ENCODE results near the gene ALOX15. TPM values are rescaled to one million over a fixed set of nuclear protein-coding genes. Genes with fewer than 3 reads are reported as not detected.

ALOX15 gene
- total RNA-seq, 1 experiment from 2014 or later: 1.8 TPM

DNA sequence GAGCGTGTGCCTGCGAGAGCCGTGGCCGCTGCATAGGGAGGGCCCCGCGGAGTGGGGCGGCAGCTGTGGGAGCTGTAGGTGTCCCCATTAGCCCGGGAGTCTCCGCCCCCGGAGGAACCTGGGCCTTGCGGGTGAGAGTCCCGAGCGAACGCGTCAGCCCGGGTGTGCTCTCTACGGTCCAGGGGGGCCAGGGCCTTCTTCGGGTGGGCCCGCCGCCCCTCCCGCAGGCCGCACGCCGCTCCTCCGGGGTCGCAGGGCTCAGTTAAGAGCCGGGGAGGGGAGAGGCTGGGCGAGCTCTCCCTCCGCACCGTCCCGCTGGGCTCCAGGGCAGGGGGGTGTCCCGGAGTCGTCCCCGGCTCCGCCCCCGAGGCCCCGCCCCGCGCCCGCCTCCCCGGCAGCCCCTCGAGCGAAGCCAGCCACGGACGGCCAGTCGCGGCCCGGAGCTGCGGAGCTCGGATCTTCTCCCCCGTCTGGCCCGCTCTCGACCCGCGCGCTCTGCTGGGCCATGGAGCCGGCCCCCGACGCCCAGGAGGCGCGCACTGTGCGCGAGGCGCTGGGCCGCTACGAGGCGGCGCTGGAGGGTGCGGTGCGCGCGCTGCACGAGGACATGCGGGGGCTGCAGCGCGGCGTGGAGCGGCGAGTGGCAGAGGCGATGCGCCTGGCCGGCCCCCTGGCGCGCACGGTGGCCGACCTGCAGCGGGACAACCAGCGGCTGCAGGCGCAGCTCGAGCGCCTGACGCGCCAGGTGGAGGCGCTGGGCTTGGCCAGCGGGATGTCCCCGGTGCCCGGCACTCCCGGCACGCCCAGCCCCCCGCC lies 57.2 kb downstream of the ALOX15 start, which contains the start of gene SMTNL2:
Gene SMTNL2 (plus strand): TSS at position 429 of the 816 bp plus-strand sequence. CDS start 77 bp downstream, at position 506.
- Histone ChIP-seq H3K4me3 (no peak within 1 kb of the TSS), H3K36me3 (ENCODE audit: low read depth) (no peaks in the 10 kb centered on the region), H3K9me3 (ENCODE audit: insufficient read depth, low read depth) (no peaks in the 10 kb centered on the region), H3K9me2 (ENCODE audit: insufficient read depth) (no peaks in the 10 kb centered on the region), H3K79me2 (ENCODE audit: low read depth) (no peaks in the 10 kb centered on the region), H3K4me1 (replicated peaks; ENCODE audit: insufficient read depth) (no peaks in the 10 kb centered on the region), H3F3A (ENCODE audit: insufficient read depth, low read depth) (no peaks in the 10 kb centered on the region), H3K4me2 (no peak within 1 kb of the TSS), H3K27ac (no peak within 1 kb of the TSS), H4K20me1 (ENCODE audit: insufficient read depth) (no peaks in the 10 kb centered on the region; the same call in 1 of the 2 replicates), H3K27me3 (ENCODE audit: insufficient read depth, low read depth) (peaks cover 65% of the 10 kb centered on the region), H2AFZ (no peak within 1 kb of the TSS)
- no peak for TF ChIP-seq EZH2 (IDR thresholded peaks at IDR 0.05; ENCODE audit: low read depth)
- TF ChIP-seq, protein P1, sequence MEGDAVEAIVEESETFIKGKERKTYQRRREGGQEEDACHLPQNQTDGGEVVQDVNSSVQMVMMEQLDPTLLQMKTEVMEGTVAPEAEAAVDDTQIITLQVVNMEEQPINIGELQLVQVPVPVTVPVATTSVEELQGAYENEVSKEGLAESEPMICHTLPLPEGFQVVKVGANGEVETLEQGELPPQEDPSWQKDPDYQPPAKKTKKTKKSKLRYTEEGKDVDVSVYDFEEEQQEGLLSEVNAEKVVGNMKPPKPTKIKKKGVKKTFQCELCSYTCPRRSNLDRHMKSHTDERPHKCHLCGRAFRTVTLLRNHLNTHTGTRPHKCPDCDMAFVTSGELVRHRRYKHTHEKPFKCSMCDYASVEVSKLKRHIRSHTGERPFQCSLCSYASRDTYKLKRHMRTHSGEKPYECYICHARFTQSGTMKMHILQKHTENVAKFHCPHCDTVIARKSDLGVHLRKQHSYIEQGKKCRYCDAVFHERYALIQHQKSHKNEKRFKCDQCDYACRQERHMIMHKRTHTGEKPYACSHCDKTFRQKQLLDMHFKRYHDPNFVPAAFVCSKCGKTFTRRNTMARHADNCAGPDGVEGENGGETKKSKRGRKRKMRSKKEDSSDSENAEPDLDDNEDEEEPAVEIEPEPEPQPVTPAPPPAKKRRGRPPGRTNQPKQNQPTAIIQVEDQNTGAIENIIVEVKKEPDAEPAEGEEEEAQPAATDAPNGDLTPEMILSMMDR (conservative IDR thresholded peaks at IDR 0.05): no peak
- ChIA-PET POLR2A (ENCODE audit: unreplicated experiment) (no interaction called here), CTCF (interaction anchor here (0.5 kb wide), 1 partner anchor 29 kb away, joined by 6 read pairs; no protein-coding TSS in a partner anchor)
- DNase-seq: no peak
- no TSS peak for BruUV-seq (replicated peaks)
- intact Hi-C loops (cut with micrococcal nuclease; ENCODE audit: unreplicated experiment): no loop called here

DNA sequence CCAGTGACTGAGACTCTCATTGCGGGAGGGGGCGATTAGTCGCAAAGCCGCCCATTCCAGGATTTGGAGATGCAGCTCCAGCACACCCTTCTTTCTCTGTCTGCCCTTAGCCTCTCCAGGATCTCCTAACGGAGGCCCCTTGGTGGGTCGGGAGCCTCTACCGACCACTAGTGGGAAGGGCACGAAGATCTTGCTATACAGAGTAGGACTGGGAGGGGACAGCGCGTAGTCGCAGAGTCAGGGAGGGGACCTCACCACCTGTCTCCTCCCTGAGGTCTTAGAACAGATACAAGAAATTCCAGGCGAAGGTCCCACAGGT lies 57.7 kb downstream of the ALOX15 start:
- no peaks in the 10 kb centered on the region for H3K9me3 ChIP-seq (ENCODE audit: insufficient read depth, low read depth)
- no peaks in the 10 kb centered on the region for H3K36me3 ChIP-seq (ENCODE audit: low read depth)
- CTCF ChIA-PET: no interaction called here
- BruUV-seq (replicated peaks): no TSS peak
- POLR2A ChIA-PET (ENCODE audit: unreplicated experiment): no interaction called here
- no peaks in the 10 kb centered on the region for H3F3A ChIP-seq (ENCODE audit: insufficient read depth, low read depth)
- intact Hi-C loops (cut with micrococcal nuclease; ENCODE audit: unreplicated experiment): no loop called here
- no peaks in the 10 kb centered on the region; the same call in 1 of the 2 replicates for H4K20me1 ChIP-seq (ENCODE audit: insufficient read depth)
- no peaks in the 10 kb centered on the region for H3K4me1 ChIP-seq (replicated peaks; ENCODE audit: insufficient read depth)
- no peak overlapping the region for H3K27ac ChIP-seq
- H3K27me3 ChIP-seq (ENCODE audit: insufficient read depth, low read depth): peaks cover 59% of the 10 kb centered on the region
- no peaks in the 10 kb centered on the region for H3K79me2 ChIP-seq (ENCODE audit: low read depth)
- no peak for DNase-seq
- no peaks in the 10 kb centered on the region for H3K9me2 ChIP-seq (ENCODE audit: insufficient read depth)
- no peak overlapping the region for H3K4me3 ChIP-seq
- H3K4me2 ChIP-seq: no peak overlapping the region
- TF ChIP-seq, protein P1 (conservative IDR thresholded peaks at IDR 0.05): no peak
- no peak for TF ChIP-seq EZH2 (IDR thresholded peaks at IDR 0.05; ENCODE audit: low read depth)
- no peak overlapping the region for H2AFZ ChIP-seq

DNA sequence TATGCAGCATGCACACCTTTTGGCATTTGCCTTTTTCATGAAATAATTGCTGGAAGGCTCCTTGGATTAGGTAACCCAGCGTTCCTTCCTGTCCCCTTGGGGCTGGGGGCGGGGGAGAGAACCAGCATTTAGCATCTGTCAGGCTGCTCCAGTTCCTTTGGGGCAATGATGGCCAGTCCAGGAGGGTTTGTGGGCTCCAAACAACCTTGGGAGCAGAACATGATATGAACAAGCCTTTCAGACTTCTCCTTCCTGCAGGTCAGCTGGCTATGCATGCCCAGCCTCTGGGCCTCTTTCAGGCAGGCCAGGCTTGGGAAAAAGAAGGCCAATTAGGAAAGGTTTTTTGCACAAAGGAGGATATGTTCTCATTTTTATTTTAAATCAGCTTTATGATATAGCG lies 58.3 kb downstream of the ALOX15 start:
- Histone ChIP-seq H4K20me1 (ENCODE audit: insufficient read depth) (no peaks in the 10 kb centered on the region; the same call in 1 of the 2 replicates), H3K36me3 (ENCODE audit: low read depth) (no peaks in the 10 kb centered on the region), H3K79me2 (ENCODE audit: low read depth) (no peaks in the 10 kb centered on the region), H3K4me2 (no peak overlapping the region), H3K4me3 (no peak overlapping the region), H3K27ac (no peak overlapping the region), H3K9me3 (ENCODE audit: insufficient read depth, low read depth) (no peaks in the 10 kb centered on the region), H2AFZ (no peak overlapping the region), H3K27me3 (ENCODE audit: insufficient read depth, low read depth) (peaks cover 54% of the 10 kb centered on the region), H3F3A (ENCODE audit: insufficient read depth, low read depth) (no peaks in the 10 kb centered on the region), H3K9me2 (ENCODE audit: insufficient read depth) (no peaks in the 10 kb centered on the region), H3K4me1 (replicated peaks; ENCODE audit: insufficient read depth) (no peaks in the 10 kb centered on the region)
- POLR2A ChIA-PET (ENCODE audit: unreplicated experiment): no interaction called here
- CTCF ChIA-PET: no interaction called here
- BruUV-seq (replicated peaks): no TSS peak
- no peak for DNase-seq
- TF ChIP-seq EZH2 (IDR thresholded peaks at IDR 0.05; ENCODE audit: low read depth): no peak
- TF ChIP-seq, protein P1 (conservative IDR thresholded peaks at IDR 0.05): no peak
- intact Hi-C loops (cut with micrococcal nuclease; ENCODE audit: unreplicated experiment): no loop called here

Measured in PC-9 (cell line).